HepG2 (cell line): ENCODE results near the gene SRSF2. TPM values are rescaled to one million over a fixed set of nuclear protein-coding genes. Genes with fewer than 3 reads are reported as not detected.

Experiments
- CBX1 ChIP-seq: IDR thresholded peaks from one replicate; pipeline ENCODE4 v1.6.1; 2016; ENCODE audit warnings: antibody characterized with exemption, low read depth
- ELF3 ChIP-seq: IDR thresholded peaks from 2 replicates; pipeline ENCODE4 v1.6.1; 2016; ENCODE audit warnings: missing genetic modification reagents, missing compliant biosample characterization
- GFI1 ChIP-seq: sonication (generic); formaldehyde crosslinking; IDR thresholded peaks from 2 replicates; pipeline ENCODE4 v1.5.0; 2020; ENCODE audit warnings: missing genetic modification reagents, mild to moderate bottlenecking, borderline replicate concordance
- NFKBIZ ChIP-seq: IDR thresholded peaks from 2 replicates; pipeline ENCODE4 v1.6.1; 2018; ENCODE audit warnings: missing genetic modification reagents, missing compliant biosample characterization
- NR0B2 ChIP-seq: sonication (generic); formaldehyde crosslinking; IDR thresholded peaks from 2 replicates; pipeline ENCODE4 v1.4.0; 2020; ENCODE audit warnings: mild to moderate bottlenecking, missing genetic modification reagents
- PAXIP1 ChIP-seq: sonication (generic); formaldehyde crosslinking; conservative IDR thresholded peaks from 2 replicates; pipeline ENCODE4 v1.4.0; 2020; ENCODE audit warnings: mild to moderate bottlenecking, missing genetic modification reagents, moderate library complexity
- POLR2A ChIP-seq, 2 experiments: IDR thresholded peaks; 2 replicates each; pipeline ENCODE4 v1.6.1; 2011; ENCODE audit warnings: low read depth in 2 of 2, low read length in 2 of 2, mild to moderate bottlenecking in 1 of 2, moderate library complexity in 1 of 2; ENCODE audit not compliant: insufficient read depth in 1 of 2
- RAD21 ChIP-seq: fragments of 450-650 bp; formaldehyde crosslinking; IDR thresholded peaks from 2 replicates; pipeline ENCODE4 v1.5.0; 2020; ENCODE audit warnings: mild to moderate bottlenecking
- SP2 ChIP-seq: sonication (generic); formaldehyde crosslinking; IDR thresholded peaks from 2 replicates; pipeline ENCODE4 v1.5.1; 2020; ENCODE audit warnings: mild to moderate bottlenecking, missing genetic modification reagents
- SRSF4 ChIP-seq: fragments of 200-400 bp; formaldehyde crosslinking; IDR thresholded peaks from one replicate; pipeline ENCODE4 v1.6.1; 2018; ENCODE audit warnings: mild to moderate bottlenecking, low read depth, low read length, moderate library complexity; ENCODE audit not compliant: poor library complexity, severe bottlenecking
- SRY ChIP-seq: sonication (generic); formaldehyde crosslinking; IDR thresholded peaks from 2 replicates; pipeline ENCODE4 v1.8.0; 2022; ENCODE audit warnings: mild to moderate bottlenecking, missing genetic modification reagents
- U2AF1 ChIP-seq: fragments of 200-400 bp; formaldehyde crosslinking; optimal IDR thresholded peaks from 2 replicates; pipeline ENCODE3; 2017; ENCODE audit warnings: mild to moderate bottlenecking, low read depth, low read length
- ZBTB26 ChIP-seq: IDR thresholded peaks from 2 replicates; pipeline ENCODE4 v1.6.1; 2016; ENCODE audit warnings: missing compliant biosample characterization, missing genetic modification reagents, borderline replicate concordance
- ZFX ChIP-seq: sonication (generic); formaldehyde crosslinking; IDR thresholded peaks from 2 replicates; pipeline ENCODE4 v1.4.0; 2020; ENCODE audit warnings: mild to moderate bottlenecking, low read depth, missing genetic modification reagents, moderate library complexity
- ZNF20 ChIP-seq: sonication (generic); formaldehyde crosslinking; IDR thresholded peaks from 2 replicates; pipeline ENCODE4 v1.4.0; 2020; ENCODE audit warnings: mild to moderate bottlenecking, moderate library complexity, missing genetic modification reagents
- ZNF205 ChIP-seq: IDR thresholded peaks from 2 replicates; pipeline ENCODE4 v1.6.1; 2018; ENCODE audit warnings: missing biosample characterization, missing genetic modification reagents
- ZNF513 ChIP-seq: sonication (generic); formaldehyde crosslinking; conservative IDR thresholded peaks from 2 replicates; pipeline ENCODE4 v1.5.0; 2020; ENCODE audit warnings: missing genetic modification reagents
- polyA plus RNA-seq, 8 experiments: library from polyadenylated mRNA; depleted of rRNA in 3 of 8; stranded (reverse) in 7 of 8; unstranded in 1 of 8; fragments of >200 nt; fragmentation: Illumina TruSeq in 4 of 8; extraction: Trizol in 4 of 8; gene quantifications; 2 replicates each; pipeline versions ENCODE4 v1.2.1 to v1.2.3, GENCODE V29; 2011 to 2016; ENCODE audit warnings: low read depth in 4 of 8, missing spikeins in 1 of 8, mixed read lengths in 1 of 8; ENCODE audit not compliant: insufficient read depth in 1 of 8
- total RNA-seq, 5 experiments: library from RNA; depleted of rRNA; stranded (reverse); fragments of >200 nt; fragmentation: Illumina TruSeq; extraction: Trizol; gene quantifications; 2 replicates each; pipeline ENCODE4 v1.2.3, GENCODE V29; 2016; ENCODE audit warnings: low read depth in 1 of 5
- TF ChIP-seq, protein P1 (sequence below): sonication (generic); formaldehyde crosslinking; IDR thresholded peaks from 2 replicates; pipeline ENCODE4 v1.5.1; 2020; ENCODE audit warnings: missing genetic modification reagents, mild to moderate bottlenecking, borderline replicate concordance
- TF ChIP-seq, protein P2 (sequence below): sonication (generic); formaldehyde crosslinking; IDR thresholded peaks from 2 replicates; pipeline ENCODE4 v1.5.0; 2020; ENCODE audit warnings: missing genetic modification reagents

The SRSF2 gene
- total and polyA plus RNA-seq, 2 of the 13 experiments (the other 11 are each of a cell fraction or from before 2014, with no cell fraction given): 306 to 319 TPM

DNA sequence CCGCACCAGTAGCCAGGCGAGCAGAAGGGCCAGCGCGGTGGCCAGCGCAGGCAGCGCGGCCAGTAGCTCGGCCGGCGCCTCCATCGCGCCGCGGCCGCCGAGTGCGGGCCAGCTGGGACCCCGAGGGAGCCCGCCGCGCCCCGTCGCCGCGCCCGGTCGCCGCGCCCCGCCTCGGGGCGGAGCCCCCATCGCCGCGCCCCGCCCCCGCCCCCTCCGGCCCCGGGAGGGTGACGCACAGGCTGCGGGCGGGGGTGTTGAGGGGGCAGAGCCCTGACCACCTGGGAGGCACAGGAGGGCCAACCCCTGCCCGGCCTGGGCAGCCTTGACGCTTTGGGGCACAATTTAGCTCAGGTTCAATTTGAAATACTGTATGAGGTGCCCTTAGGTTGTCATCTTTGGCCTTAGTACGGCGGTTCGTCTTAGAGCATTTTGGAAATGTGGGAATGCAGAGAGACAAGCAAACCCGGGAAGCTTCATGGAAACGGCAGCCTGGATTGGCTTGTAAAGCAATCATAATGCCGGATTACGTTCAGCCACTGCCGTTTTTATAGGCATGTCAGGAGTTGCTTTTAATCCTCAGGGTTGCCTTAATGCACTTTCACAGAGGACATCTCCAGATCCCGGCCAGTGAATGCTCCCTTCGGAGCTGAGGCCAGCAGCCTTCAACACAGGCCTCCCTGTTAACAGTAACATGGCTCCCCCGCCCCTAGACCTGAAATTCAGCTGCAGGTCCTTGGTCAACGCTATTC is 26.1 kb downstream of the SRSF2 start, which contains the start of gene MXRA7 (continued):
- TF ChIP-seq RAD21 (CRISPR knock-in tag) (no peak), NFKBIZ (CRISPR knock-in tag) (no peak), NR0B2 (CRISPR knock-in tag) (no peak), CBX1 (no peak), POLR2A (IDR thresholded peaks at IDR 0.05; ENCODE audit: insufficient read depth in 1 of 2, low read depth in 2 of 2, low read length in 2 of 2) (peak in 1 of 2 experiments; percentile 48; a peak in 1 of 4 replicates), SRSF4 (no peak), SRY (CRISPR knock-in tag) (no peak), ZNF20 (CRISPR knock-in tag) (no peak), PAXIP1 (CRISPR knock-in tag) (0 out of 2 replicates have a peak, but pooled peaks have one; percentile 13), ELF3 (CRISPR knock-in tag) (peak; percentile 49; the same call in 1 of the 2 replicates), ZFX (CRISPR knock-in tag) (peak; percentile 52), GFI1 (CRISPR knock-in tag) (no peak), ZNF513 (no peak), SP2 (no peak), U2AF1 (no peak), ZNF205 (CRISPR knock-in tag) (no peak), ZBTB26 (CRISPR knock-in tag) (no peak; the same call in 1 of the 2 replicates)
- TF ChIP-seq, protein P1, sequence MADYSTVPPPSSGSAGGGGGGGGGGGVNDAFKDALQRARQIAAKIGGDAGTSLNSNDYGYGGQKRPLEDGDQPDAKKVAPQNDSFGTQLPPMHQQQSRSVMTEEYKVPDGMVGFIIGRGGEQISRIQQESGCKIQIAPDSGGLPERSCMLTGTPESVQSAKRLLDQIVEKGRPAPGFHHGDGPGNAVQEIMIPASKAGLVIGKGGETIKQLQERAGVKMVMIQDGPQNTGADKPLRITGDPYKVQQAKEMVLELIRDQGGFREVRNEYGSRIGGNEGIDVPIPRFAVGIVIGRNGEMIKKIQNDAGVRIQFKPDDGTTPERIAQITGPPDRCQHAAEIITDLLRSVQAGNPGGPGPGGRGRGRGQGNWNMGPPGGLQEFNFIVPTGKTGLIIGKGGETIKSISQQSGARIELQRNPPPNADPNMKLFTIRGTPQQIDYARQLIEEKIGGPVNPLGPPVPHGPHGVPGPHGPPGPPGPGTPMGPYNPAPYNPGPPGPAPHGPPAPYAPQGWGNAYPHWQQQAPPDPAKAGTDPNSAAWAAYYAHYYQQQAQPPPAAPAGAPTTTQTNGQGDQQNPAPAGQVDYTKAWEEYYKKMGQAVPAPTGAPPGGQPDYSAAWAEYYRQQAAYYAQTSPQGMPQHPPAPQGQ (CRISPR knock-in tag): no peak; the same call in 1 of the 2 replicates
- TF ChIP-seq, protein P2, sequence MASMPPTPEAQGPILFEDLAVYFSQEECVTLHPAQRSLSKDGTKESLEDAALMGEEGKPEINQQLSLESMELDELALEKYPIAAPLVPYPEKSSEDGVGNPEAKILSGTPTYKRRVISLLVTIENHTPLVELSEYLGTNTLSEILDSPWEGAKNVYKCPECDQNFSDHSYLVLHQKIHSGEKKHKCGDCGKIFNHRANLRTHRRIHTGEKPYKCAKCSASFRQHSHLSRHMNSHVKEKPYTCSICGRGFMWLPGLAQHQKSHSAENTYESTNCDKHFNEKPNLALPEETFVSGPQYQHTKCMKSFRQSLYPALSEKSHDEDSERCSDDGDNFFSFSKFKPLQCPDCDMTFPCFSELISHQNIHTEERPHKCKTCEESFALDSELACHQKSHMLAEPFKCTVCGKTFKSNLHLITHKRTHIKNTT: no peak
